Activated gamma-delta T cell (primary cell): ENCODE results near the gene ITCH.
"Not testable (repeated sequence)": the region's sequence is repeated elsewhere in the genome, so short reads cannot be mapped to it uniquely, and the experiment has no call there.

Source experiments
- DNase-seq: peaks from one replicate; lab custom pipeline; 2025; lab: John Stamatoyannopoulos, UW
- total RNA-seq, 2 donors: gene quantifications; one replicate each; lab custom pipeline; 2026; lab: John Stamatoyannopoulos, UW

The ITCH gene
- total RNA-seq: 88.7 to 102 reads per million in 2 donors

- DNase-seq: peak; percentile 79
Measured at GRCh38 chr20:34363062-34363464, at the start of gene ITCH. Gene ITCH (plus strand): TSS chr20:34363273. CDS start chr20:34393812, 30,539 bp downstream.

GRCh38 chr20:34315236-34315635, 47.8 kb upstream of the ITCH start:
- no peak for DNase-seq

- no peak for DNase-seq
Measured at GRCh38 chr20:34316196-34316814, 46.8 kb upstream of the ITCH start.

DNA sequence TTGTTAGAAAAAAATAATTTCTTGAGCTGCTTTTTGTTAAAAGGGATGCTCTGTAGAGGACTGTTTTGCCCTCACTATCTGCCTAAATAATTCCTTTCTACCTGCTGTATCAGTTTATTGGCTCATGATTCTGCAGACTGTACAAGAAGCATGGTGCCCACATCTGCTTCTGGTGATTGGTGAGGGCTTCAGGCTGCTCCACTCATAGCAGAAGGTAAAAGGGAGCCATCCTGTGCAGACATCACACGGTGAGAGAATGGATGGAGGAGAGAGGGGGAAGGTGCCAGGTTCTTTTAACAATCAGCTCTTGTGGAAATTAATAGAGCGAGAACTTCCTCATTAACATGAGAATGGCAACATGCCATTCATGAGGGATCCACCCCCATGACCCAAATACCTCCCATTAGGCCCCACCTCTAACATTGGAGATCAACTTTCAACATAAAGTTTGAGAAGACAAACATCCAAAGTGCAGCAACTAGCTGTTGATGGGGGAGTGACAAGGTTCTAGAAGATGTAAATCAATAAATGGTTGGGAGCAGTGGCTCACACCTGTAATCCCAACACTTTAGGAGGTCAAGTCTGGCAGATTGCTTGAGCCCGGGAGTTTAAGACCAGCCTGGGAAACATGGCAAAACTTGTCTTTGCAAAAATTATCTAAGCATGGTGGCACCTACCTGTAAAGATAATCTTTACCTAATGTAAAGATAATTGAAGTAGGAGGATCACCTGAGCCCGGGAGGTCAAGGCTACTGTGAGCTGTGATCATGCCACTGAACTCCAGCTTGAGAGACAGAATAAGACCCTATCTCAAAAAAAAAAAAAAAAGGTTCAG, 44.2 kb upstream of the ITCH start:
- no peak for DNase-seq

DNA sequence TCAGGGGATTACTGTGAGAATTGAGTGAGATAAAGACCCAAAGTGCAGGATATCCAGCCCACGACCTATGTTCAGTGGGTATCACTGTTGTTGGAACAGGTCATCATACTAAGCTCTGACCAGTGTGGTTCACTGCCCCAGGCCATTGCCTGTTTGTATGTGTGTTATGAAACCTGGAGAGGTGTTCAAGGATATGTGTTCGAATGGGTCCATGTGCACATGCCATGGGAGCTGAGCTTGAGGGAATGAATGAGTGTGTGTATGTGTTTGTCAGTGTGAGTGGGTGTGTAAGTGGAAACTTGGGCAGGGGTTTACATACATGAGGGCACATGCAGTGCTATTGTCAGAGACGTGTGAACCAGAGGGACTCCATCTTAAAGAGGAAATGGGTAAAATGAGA, 42.2 kb upstream of the ITCH start:
- DNase-seq: no peak

DNA sequence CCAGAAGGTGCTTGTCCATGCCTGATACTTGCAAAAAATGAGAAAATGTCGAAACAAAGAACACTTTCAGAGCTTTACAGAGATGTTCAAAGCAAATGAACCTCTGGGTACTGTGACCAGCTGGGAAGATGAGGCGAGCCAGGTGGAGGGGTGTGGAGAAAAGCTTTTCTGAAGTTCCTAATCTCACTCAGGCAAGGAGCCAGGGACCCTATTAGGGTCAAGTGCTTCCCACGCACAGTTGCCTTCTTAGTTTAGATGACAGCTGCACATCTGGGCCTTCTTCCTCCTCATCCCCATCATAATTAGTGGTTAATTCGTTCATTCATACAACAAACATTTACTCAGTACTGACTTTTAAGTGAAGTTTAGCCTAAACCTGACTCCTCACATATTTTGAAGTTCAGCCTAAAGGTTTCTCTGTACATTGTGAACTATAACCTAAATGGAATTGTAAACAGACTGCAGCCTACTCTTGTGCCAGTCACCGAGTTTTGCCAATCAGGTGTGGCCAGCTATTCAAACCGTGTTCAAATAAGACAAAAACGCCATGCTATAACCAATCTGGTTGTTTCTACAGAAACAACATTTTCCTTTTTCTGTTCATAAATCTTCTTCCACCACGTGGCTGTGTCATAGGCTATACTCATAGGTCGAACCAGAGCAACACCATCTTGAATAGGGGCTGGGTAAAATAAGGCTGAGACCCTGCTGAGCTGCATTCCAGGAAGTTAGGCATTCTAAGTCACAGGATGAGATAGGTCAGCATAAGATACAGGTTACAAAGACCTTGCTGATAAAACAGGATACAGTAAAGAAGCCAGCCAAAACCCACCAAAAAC, 40.6 kb upstream of the ITCH start:
- no peak for DNase-seq

GRCh38 chr20:34324541-34324940, 38.5 kb upstream of the ITCH start:
- no peak for DNase-seq

- DNase-seq: not testable (repeated sequence)
Measured at GRCh38 chr20:34328207-34328606, 34.9 kb upstream of the ITCH start.

DNA sequence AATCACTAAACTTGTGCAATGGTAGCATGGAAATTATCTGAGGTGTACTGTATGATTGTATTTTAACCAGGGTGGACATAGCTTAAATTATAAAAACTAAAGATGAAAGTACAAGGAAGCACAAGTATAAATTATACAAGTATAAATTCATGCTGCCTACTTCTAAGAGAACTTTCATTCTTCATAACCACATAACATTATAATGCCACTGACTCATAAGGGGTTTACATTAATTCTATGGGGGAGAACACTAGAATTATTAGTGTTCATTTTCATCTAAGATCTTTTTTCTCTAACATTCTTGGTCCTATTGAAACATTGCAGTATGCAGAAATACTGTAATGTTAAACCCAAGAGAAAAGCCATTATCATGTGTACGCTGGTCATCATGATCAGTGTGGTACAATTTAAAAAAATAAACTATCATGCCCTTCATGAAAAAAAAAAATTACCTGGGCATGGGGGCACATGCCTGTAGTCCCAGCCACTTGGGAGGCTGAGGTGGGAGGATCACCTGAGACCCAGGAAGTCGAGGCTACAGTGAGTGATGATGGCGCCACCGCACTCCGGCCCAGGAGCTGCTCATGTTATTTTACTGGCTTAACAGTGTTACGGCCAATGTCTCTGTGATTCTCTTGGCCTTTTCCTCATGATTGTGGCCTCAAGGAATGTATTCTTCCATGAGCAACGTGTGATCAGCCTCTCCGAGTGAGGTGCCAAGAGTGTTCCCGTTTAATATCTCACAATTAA, 34.0 kb upstream of the ITCH start:
- DNase-seq: no peak

DNA sequence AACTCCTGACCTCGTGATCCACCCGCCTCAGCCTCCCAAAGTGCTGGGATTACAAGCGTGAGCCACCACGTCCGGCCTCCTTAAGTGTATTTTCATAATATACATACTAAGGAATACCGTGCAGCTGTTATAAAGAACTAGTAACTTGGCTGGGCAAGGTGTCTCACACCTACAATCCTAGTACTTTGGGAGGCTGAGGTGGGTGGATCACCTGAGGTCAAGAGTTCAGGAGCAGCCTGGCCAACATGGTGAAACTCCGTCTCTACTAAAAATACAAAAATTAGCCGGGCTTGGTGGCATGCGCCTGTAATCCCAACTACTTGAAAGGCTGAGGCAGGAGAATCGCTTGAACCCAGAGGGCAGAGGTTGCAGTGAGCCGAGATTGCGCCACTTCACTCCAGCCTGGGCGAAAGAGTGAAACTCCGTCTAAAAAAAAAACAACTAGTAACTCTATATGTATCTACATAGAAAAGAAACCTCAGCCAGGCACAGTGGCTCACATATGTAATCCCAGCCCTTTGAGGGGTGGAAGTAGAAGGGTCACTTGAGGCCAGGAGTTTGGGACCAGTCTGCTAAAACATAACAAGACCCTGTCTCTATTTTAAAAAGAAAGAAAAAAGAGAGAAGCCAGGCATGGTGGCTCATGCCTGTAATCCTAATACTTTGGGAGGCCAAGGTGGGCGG, 32.1 kb upstream of the ITCH start:
- DNase-seq: not testable (repeated sequence)

- no peak for DNase-seq
Measured at GRCh38 chr20:34331838-34332237, 31.2 kb upstream of the ITCH start.

DNA sequence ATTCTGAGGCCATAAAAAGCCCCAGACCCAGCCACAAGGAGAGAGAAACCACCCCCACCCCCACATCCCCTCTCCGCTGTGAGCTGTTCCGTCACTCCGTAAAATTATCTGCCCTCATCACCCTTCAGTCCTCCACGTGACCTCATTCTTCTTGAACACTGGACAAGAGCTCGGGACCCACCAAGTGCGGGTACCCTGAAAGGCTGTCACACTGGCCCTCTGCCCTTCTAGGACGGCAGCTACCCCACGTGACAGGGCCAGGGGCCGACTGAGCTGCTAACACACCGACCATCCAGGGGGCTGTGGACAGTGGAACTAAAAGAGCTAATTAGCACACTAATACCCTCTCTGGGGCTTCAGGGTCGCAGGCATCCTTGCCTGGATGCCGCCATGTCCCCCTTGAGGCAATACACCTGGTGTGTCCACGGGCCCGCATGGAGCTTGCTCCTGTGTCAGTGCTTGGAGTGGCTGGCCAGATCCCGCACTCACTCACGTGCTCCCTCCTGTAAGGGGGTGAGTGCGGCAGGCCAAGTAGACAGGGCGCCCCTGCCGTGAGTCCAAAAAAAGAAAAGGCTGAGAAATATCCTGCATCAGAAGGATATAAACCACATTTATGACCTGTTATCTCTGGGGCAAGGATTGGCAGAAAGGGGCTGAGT, 30.7 kb upstream of the ITCH start:
- DNase-seq: no peak

GRCh38 chr20:34333786-34334185, 29.3 kb upstream of the ITCH start:
- DNase-seq: no peak

DNA sequence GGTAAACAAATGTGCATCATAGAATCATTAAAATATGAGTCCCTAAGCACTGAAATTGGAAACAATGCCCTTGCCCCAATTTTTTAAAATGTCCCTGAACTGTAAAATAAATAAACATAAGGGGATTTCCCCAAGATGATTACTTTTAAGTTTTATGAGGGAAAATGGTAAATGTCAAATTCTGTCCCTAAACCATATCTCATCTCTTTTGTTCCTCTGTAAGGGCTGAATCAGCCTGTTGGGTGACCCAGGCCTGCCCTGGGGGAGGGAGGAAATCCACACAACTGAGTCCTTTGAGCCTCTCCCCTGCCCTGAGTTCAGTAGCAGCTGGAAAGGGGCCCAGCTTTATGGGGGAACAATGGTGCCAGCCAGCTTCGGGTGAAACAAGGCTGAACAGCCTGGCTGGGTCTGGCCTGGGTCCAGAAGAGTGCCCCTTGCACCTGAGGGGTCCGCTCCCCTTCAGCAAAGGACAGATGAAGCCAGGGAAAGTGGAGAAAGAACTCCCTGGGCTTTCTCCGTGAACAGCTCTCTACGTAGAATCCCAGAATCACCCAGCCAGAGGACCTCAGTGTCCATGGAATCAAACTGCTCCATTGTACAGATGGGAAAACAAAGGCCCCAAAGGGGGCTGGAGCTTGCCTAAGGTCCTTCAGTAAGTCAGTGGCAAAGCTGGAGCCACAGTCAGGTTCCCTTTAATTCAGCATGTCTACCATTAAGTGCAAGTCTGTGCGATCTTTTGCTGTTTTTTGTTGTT, 28.2 kb upstream of the ITCH start:
- no peak for DNase-seq

GRCh38 chr20:34337544-34337943, 25.5 kb upstream of the ITCH start:
- DNase-seq: no peak

GRCh38 chr20:34337982-34338726, 24.9 kb upstream of the ITCH start:
- DNase-seq: no peak

GRCh38 chr20:34340726-34341125, 22.3 kb upstream of the ITCH start:
- not testable (repeated sequence) for DNase-seq

DNA sequence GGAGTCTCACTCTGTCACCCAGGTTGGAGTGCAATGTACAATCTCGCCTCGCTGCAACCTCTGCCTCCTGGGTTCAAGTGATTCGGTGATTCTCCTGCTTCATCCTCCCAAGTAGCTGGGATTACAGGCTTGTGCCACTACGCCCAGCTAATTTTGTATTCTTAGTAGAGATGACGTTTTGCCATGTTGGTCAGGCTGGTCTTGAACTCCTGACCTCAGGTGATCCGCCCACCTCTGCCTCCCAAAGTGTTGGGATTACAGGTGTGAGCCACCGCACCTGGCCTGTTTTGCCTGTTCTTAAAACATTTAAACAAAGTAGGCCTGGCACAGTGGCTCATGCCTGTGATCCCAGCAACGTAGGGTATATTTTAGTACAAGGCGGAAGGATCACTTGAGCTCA, 21.9 kb upstream of the ITCH start:
- DNase-seq: not testable (repeated sequence)
